IPS-NIHi7 (cell line): ENCODE measurements around the gene ZNF200.
"Not testable (repeated sequence)": the region's sequence is repeated elsewhere in the genome, so short reads cannot be mapped to it uniquely, and the experiment has no call there.

Source experiments
- DNase-seq: peaks from one replicate; pipeline ENCODE4 v3.0.0; 2012; ENCODE audit warnings: mixed read lengths; ENCODE audit errors: extremely low spot score

The ZNF200 gene

GRCh38 chr16:3252967-3253366 is 18.0 kb upstream of the ZNF200 start:
- DNase-seq = no peak

- no peak for DNase-seq
Observed at GRCh38 chr16:3249451-3249850, 14.5 kb upstream of the ZNF200 start.

GRCh38 chr16:3249020-3249419 is 14.1 kb upstream of the ZNF200 start:
- DNase-seq = no peak

- no peak for DNase-seq
Observed at GRCh38 chr16:3248596-3248995, 13.6 kb upstream of the ZNF200 start.

GRCh38 chr16:3246876-3247275 is 11.9 kb upstream of the ZNF200 start:
- no peak for DNase-seq

- DNase-seq = no peak
Observed at GRCh38 chr16:3246002-3246401, 11.0 kb upstream of the ZNF200 start.

- no peak for DNase-seq
Observed at GRCh38 chr16:3243882-3244281, 8.9 kb upstream of the ZNF200 start.

GRCh38 chr16:3242709-3243108 is 7.8 kb upstream of the ZNF200 start:
- no peak for DNase-seq

- no peak for DNase-seq
Observed at GRCh38 chr16:3241761-3242160, 6.8 kb upstream of the ZNF200 start.

GRCh38 chr16:3235856-3236669 is 1.1 kb upstream of the ZNF200 start:
- no peak for DNase-seq

GRCh38 chr16:3234543-3234856 is 458 bp downstream of the ZNF200 start:
- no peak for DNase-seq

GRCh38 chr16:3223913-3224515 is 10.9 kb downstream of the ZNF200 start:
- no peak for DNase-seq

GRCh38 chr16:3220839-3221238 is 14.1 kb downstream of the ZNF200 start:
- no peak for DNase-seq

GRCh38 chr16:3216263-3216640 is 18.7 kb downstream of the ZNF200 start:
- no peak for DNase-seq

GRCh38 chr16:3215601-3216262 is 19.2 kb downstream of the ZNF200 start:
- no peak for DNase-seq

- DNase-seq = no peak
Observed at GRCh38 chr16:3214904-3215600, 19.9 kb downstream of the ZNF200 start.

- no peak for DNase-seq
Observed at GRCh38 chr16:3212567-3212966, 22.4 kb downstream of the ZNF200 start.

GRCh38 chr16:3212006-3212405 is 23.0 kb downstream of the ZNF200 start:
- no peak for DNase-seq

- DNase-seq = no peak
Observed at GRCh38 chr16:3207086-3207953, 27.6 kb downstream of the ZNF200 start.

- not testable (repeated sequence) for DNase-seq
Observed at GRCh38 chr16:3205939-3206338, 29.0 kb downstream of the ZNF200 start.

- no peak for DNase-seq
Observed at GRCh38 chr16:3202903-3203539, 31.9 kb downstream of the ZNF200 start.
